Transverse colon (tissue), 4 donors: ENCODE results near the gene F13A1.

Experiments used
- CTCF ChIP-seq, 5 experiments: fragments of 200-600 bp in 3 of 5; fragments of 450-650 bp in 2 of 5; sonication (generic) in 3 of 5; IDR thresholded peaks; 1 replicate in 2 of 5; 2 replicates in 3 of 5; pipeline ENCODE4 v1.5.1; 2016 to 2017; ENCODE audit warnings: antibody characterized with exemption in 5 of 5, inconsistent platforms in 3 of 5, mild to moderate bottlenecking in 2 of 5, moderate library complexity in 1 of 5
- POLR2A ChIP-seq: fragments of 450-650 bp; IDR thresholded peaks from one replicate; pipeline ENCODE4 v1.6.1; 2016; ENCODE audit warnings: antibody characterized with exemption, mild to moderate bottlenecking, moderate library complexity
- POLR2AphosphoS5 ChIP-seq, 3 donors: sonication (generic); formaldehyde crosslinking; IDR thresholded peaks; one replicate each; pipeline ENCODE4 v1.6.1; 2016; ENCODE audit warnings: antibody characterized with exemption in 3 of 3

- no peak for TF ChIP-seq POLR2A
- peak in 3 of 5 experiments; percentile 13 to 36 (median 34) for TF ChIP-seq CTCF (IDR thresholded peaks at IDR 0.05)
- no peak for TF ChIP-seq POLR2AphosphoS5 (IDR thresholded peaks at IDR 0.05)
These were observed 188.9 kb downstream of the F13A1 start for GRCh38 chr6:6131492-6132109.
